ENCODE results near the gene CNTNAP5.

CNTNAP5 gene

DNA sequence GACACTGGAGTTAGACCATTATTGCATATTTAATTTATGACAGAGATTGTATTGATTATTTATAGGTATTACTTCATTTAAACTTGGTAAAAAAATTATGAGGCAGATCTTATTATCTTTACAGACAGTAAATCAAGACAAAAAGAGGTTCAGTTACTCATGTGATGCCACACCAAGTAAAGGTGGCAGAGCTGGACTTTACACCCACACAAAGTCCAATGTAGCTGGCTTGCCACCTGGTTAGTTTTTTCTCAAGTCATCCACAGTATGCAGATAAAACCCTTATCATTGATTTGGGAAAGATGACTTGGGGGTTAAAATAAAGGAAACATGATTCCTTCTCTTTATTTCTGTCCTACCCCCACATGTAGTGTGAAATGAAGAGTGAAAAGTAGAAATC is 137.2 kb downstream of the CNTNAP5 start:
- Histone ChIP-seq H2BK15ac (ENCODE audit: low read depth, poor library complexity, severe bottlenecking) (no peak overlapping the region), H3K9me3 (ENCODE audit: control insufficient read depth, low read length) (no peaks in the 10 kb centered on the region)

GRCh38 chr2:124163840-124164239 is 138.8 kb downstream of the CNTNAP5 start:
- Histone ChIP-seq H3K4me2 (ENCODE audit: low read length, poor library complexity, severe bottlenecking) (no peak overlapping the region), H2BK5ac (ENCODE audit: low read depth, low read length, poor library complexity, severe bottlenecking) (no peak overlapping the region), H2BK15ac (ENCODE audit: low read depth, poor library complexity, severe bottlenecking) (no peak overlapping the region), H2AFZ (ENCODE audit: low read depth, low read length) (no peak overlapping the region), H2BK12ac (ENCODE audit: low read length in 2 of 2) (no peak overlapping the region), H3K4me1 (ENCODE audit: control insufficient read depth, insufficient read depth, low read depth, low read length) (no peaks in the 10 kb centered on the region), H3K27ac (ENCODE audit: low read length, poor library complexity, severe bottlenecking) (no peak overlapping the region), H3K36me3 (ENCODE audit: control insufficient read depth in 1 of 2, insufficient read depth in 2 of 2, low read depth in 1 of 2, low read length in 2 of 2) (no peaks in the 10 kb centered on the region), H3K4ac (ENCODE audit: low read depth in 1 of 2, low read length in 2 of 2) (no peak overlapping the region), H3K4me3 (ENCODE audit: insufficient read depth in 1 of 2, low read depth in 1 of 2, low read length in 2 of 2) (no peak overlapping the region), H2BK120ac (ENCODE audit: low read depth, low read length) (no peak overlapping the region), H3K27me3 (ENCODE audit: control insufficient read depth in 1 of 2, insufficient read depth in 1 of 2, low read length in 2 of 2) (no peaks in the 10 kb centered on the region), H3K79me1 (replicated peaks; ENCODE audit: low read length, poor library complexity, severe bottlenecking) (no peaks in the 10 kb centered on the region), H3K9ac (ENCODE audit: low read length) (no peak overlapping the region), H3K18ac (ENCODE audit: low read depth in 1 of 2, low read length in 2 of 2) (no peak overlapping the region), H4K8ac (ENCODE audit: low read length) (no peak overlapping the region), H4K91ac (ENCODE audit: low read length) (no peak overlapping the region), H3K9me3 (ENCODE audit: control insufficient read depth, low read length) (no peaks in the 10 kb centered on the region), H2AK5ac (ENCODE audit: low read length, severe bottlenecking) (no peak overlapping the region), H3K14ac (ENCODE audit: low read length in 2 of 2) (no peak overlapping the region), H3K23ac (ENCODE audit: low read length in 2 of 2) (no peak overlapping the region)
- no peak for DNase-seq
- 65% methylated on average over 2 of the region's 2 CpGs for WGBS

More for the DNA sequence above, 137.2 kb downstream of the CNTNAP5 start:
- Histone ChIP-seq H2AK5ac (ENCODE audit: low read length, severe bottlenecking) (no peak overlapping the region), H4K91ac (ENCODE audit: low read length) (no peak overlapping the region), H3K27me3 (ENCODE audit: control insufficient read depth in 1 of 2, insufficient read depth in 1 of 2, low read length in 2 of 2) (no peaks in the 10 kb centered on the region), H3K4me3 (ENCODE audit: insufficient read depth in 1 of 2, low read depth in 1 of 2, low read length in 2 of 2) (no peak overlapping the region), H2AFZ (ENCODE audit: low read depth, low read length) (no peak overlapping the region), H2BK5ac (ENCODE audit: low read depth, low read length, poor library complexity, severe bottlenecking) (no peak overlapping the region), H3K14ac (ENCODE audit: low read length in 2 of 2) (no peak overlapping the region), H3K79me1 (replicated peaks; ENCODE audit: low read length, poor library complexity, severe bottlenecking) (no peaks in the 10 kb centered on the region), H2BK120ac (ENCODE audit: low read depth, low read length) (no peak overlapping the region), H3K36me3 (ENCODE audit: control insufficient read depth in 1 of 2, insufficient read depth in 2 of 2, low read depth in 1 of 2, low read length in 2 of 2) (no peaks in the 10 kb centered on the region), H3K23ac (ENCODE audit: low read length in 2 of 2) (no peak overlapping the region), H3K9ac (ENCODE audit: low read length) (no peak overlapping the region), H3K4me1 (ENCODE audit: control insufficient read depth, insufficient read depth, low read depth, low read length) (no peaks in the 10 kb centered on the region), H3K27ac (ENCODE audit: low read length, poor library complexity, severe bottlenecking) (no peak overlapping the region), H4K8ac (ENCODE audit: low read length) (no peak overlapping the region), H3K18ac (ENCODE audit: low read depth in 1 of 2, low read length in 2 of 2) (no peak overlapping the region), H3K4me2 (ENCODE audit: low read length, poor library complexity, severe bottlenecking) (no peak overlapping the region), H2BK12ac (ENCODE audit: low read length in 2 of 2) (no peak overlapping the region), H3K4ac (ENCODE audit: low read depth in 1 of 2, low read length in 2 of 2) (no peak overlapping the region)
- DNase-seq = no peak

- Histone ChIP-seq H2BK15ac (ENCODE audit: low read depth, poor library complexity, severe bottlenecking) (no peak overlapping the region), H2AK5ac (ENCODE audit: low read length, severe bottlenecking) (no peak overlapping the region), H2BK5ac (ENCODE audit: low read depth, low read length, poor library complexity, severe bottlenecking) (no peak overlapping the region), H3K9ac (ENCODE audit: low read length) (no peak overlapping the region), H3K4me3 (ENCODE audit: insufficient read depth in 1 of 2, low read depth in 1 of 2, low read length in 2 of 2) (no peak overlapping the region), H3K79me1 (replicated peaks; ENCODE audit: low read length, poor library complexity, severe bottlenecking) (no peaks in the 10 kb centered on the region), H3K27ac (ENCODE audit: low read length, poor library complexity, severe bottlenecking) (no peak overlapping the region), H2AFZ (ENCODE audit: low read depth, low read length) (no peak overlapping the region), H3K4me2 (ENCODE audit: low read length, poor library complexity, severe bottlenecking) (no peak overlapping the region), H3K18ac (ENCODE audit: low read depth in 1 of 2, low read length in 2 of 2) (no peak overlapping the region), H3K27me3 (ENCODE audit: control insufficient read depth in 1 of 2, insufficient read depth in 1 of 2, low read length in 2 of 2) (no peaks in the 10 kb centered on the region), H3K4me1 (ENCODE audit: control insufficient read depth, insufficient read depth, low read depth, low read length) (no peaks in the 10 kb centered on the region), H3K14ac (ENCODE audit: low read length in 2 of 2) (no peak overlapping the region), H4K8ac (ENCODE audit: low read length) (no peak overlapping the region), H3K4ac (ENCODE audit: low read depth in 1 of 2, low read length in 2 of 2) (no peak overlapping the region), H3K23ac (ENCODE audit: low read length in 2 of 2) (no peak overlapping the region), H2BK120ac (ENCODE audit: low read depth, low read length) (no peak overlapping the region), H4K91ac (ENCODE audit: low read length) (no peak overlapping the region), H3K36me3 (ENCODE audit: control insufficient read depth in 1 of 2, insufficient read depth in 2 of 2, low read depth in 1 of 2, low read length in 2 of 2) (no peaks in the 10 kb centered on the region), H2BK12ac (ENCODE audit: low read length in 2 of 2) (no peak overlapping the region), H3K9me3 (ENCODE audit: control insufficient read depth, low read length) (no peaks in the 10 kb centered on the region)
- no peak for DNase-seq
- 98% methylated on average over 4 of the region's 6 CpGs for WGBS
Observed at GRCh38 chr2:124165698-124166097, 140.6 kb downstream of the CNTNAP5 start.

DNA sequence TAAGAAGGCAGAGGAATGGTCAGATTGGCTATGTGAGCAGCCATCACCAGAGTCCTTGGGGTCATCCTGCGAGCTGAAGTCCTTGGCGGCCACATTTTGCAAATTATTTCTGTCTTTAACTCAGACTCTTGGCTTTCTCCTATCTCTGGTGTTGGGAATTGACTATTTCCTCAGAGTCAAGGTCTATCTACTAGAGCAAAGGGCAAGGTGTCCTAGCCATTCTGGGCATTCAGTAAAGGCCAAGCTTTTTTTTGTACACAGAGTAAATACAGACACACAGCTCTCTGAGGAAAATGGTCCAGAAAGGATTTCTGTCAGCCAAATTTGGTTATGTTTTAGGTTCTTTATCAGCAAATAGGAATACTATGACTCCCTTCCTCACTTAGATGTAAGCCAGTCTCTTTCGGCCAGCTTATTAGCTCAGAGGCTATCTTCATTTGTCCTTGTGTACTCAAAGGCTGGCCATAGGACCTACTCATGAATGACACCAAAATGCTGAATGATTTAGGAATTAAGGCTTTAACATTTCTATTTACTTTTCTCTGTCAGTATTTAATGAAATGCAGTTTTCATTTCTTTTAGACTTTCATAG is 146.5 kb downstream of the CNTNAP5 start:
- Histone ChIP-seq H3K18ac (ENCODE audit: low read depth in 1 of 2, low read length in 2 of 2) (no peak overlapping the region), H2AFZ (ENCODE audit: low read depth, low read length) (no peak overlapping the region), H2BK15ac (ENCODE audit: low read depth, poor library complexity, severe bottlenecking) (no peak overlapping the region), H4K8ac (ENCODE audit: low read length) (no peak overlapping the region), H3K4me3 (ENCODE audit: insufficient read depth in 1 of 2, low read depth in 1 of 2, low read length in 2 of 2) (no peak overlapping the region), H3K79me1 (replicated peaks; ENCODE audit: low read length, poor library complexity, severe bottlenecking) (no peaks in the 10 kb centered on the region), H3K36me3 (ENCODE audit: control insufficient read depth in 1 of 2, insufficient read depth in 2 of 2, low read depth in 1 of 2, low read length in 2 of 2) (no peaks in the 10 kb centered on the region), H3K9ac (ENCODE audit: low read length) (no peak overlapping the region), H2BK120ac (ENCODE audit: low read depth, low read length) (no peak overlapping the region), H3K4ac (ENCODE audit: low read depth in 1 of 2, low read length in 2 of 2) (no peak overlapping the region), H2BK5ac (ENCODE audit: low read depth, low read length, poor library complexity, severe bottlenecking) (no peak overlapping the region), H3K14ac (ENCODE audit: low read length in 2 of 2) (no peak overlapping the region), H3K4me2 (ENCODE audit: low read length, poor library complexity, severe bottlenecking) (no peak overlapping the region), H2BK12ac (ENCODE audit: low read length in 2 of 2) (no peak overlapping the region), H3K23ac (ENCODE audit: low read length in 2 of 2) (no peak overlapping the region), H2AK5ac (ENCODE audit: low read length, severe bottlenecking) (no peak overlapping the region), H4K91ac (ENCODE audit: low read length) (no peak overlapping the region), H3K27me3 (ENCODE audit: control insufficient read depth in 1 of 2, insufficient read depth in 1 of 2, low read length in 2 of 2) (no peaks in the 10 kb centered on the region), H3K27ac (ENCODE audit: low read length, poor library complexity, severe bottlenecking) (no peak overlapping the region), H3K9me3 (ENCODE audit: control insufficient read depth, low read length) (peaks cover 4% of the 10 kb centered on the region), H3K4me1 (ENCODE audit: control insufficient read depth, insufficient read depth, low read depth, low read length) (no peaks in the 10 kb centered on the region)
- 79% methylated on average over 3 of the region's 3 CpGs for WGBS
- no peak for DNase-seq
